Measurements from ENCODE around the gene PARD3B. TPM values are rescaled to one million over a fixed set of nuclear protein-coding genes. Genes with fewer than 3 reads are reported as not detected.
A peak's percentile ranks its signal among the peaks of the same experiment; 100 is the strongest.

PARD3B gene
- total and polyA plus RNA-seq, 2 of the 8 experiments (the other 6 are each of a cell fraction or from before 2014, with no cell fraction given) = 1.2 to 5.7 TPM

DNA sequence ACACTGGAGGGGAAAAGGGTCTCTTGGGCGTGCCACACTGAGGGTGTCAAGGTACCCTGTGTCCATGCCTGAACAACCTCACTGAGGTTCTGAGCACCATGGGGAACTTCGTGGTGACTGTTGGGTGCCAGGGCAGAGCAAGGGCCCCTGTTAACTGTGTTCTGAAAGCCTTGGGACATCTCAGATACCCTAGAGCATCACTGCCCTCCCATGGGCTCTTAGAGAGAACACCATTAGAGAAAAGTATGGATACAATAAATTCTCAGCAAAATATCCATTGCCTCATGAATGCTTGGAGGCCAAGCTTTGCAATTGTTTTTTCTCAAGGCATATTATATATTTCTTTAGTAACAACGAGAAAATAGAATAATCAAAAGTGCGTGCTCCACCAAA lies 648.6 kb downstream of the PARD3B start:
- no peak for DNase-seq (ENCODE audit: low read depth in 1 of 2, low spot score in 2 of 2)

More for the DNA sequence above, 648.6 kb downstream of the PARD3B start:
- Histone ChIP-seq H3K27me3 (replicated peaks in 1 of 4; ENCODE audit: control insufficient read depth in 3 of 4, extremely low read depth in 1 of 4, insufficient read depth in 3 of 4, low read length in 3 of 4) (no peaks in the 10 kb centered on the region), H4K20me1 (replicated peaks in 1 of 2; ENCODE audit: control insufficient read depth in 1 of 2, insufficient read depth in 2 of 2, low read length in 2 of 2) (no peaks in the 10 kb centered on the region), H3K79me2 (ENCODE audit: control insufficient read depth in 1 of 2, insufficient read depth in 2 of 2, low read length in 2 of 2) (no peaks in the 10 kb centered on the region), H3K36me3 (ENCODE audit: control insufficient read depth in 2 of 4, insufficient read depth in 4 of 4, low read length in 3 of 4) (no peaks in the 10 kb centered on the region), H2AFZ (ENCODE audit: low read length) (no peak overlapping the region), H3K4me2 (ENCODE audit: insufficient read depth in 1 of 2, low read depth in 2 of 2, low read length in 2 of 2) (no peak overlapping the region), H3K4me1 (replicated peaks in 1 of 4; ENCODE audit: control insufficient read depth in 3 of 4, insufficient read depth in 4 of 4, low read length in 3 of 4) (peaks cover 2 to 13% (median 5%) of the 10 kb centered on the region in 4 experiments; a peak in 4 of 7 replicates), H2BK12ac (ENCODE audit: low read depth, low read length) (no peak overlapping the region), H3K23ac (ENCODE audit: insufficient read length) (no peak overlapping the region), H3K14ac (ENCODE audit: insufficient read length) (no peak overlapping the region), H4K5ac (ENCODE audit: insufficient read length, low read depth, low read length) (no peak overlapping the region), H4K91ac (replicated peaks; ENCODE audit: insufficient read length, low read length) (no peak overlapping the region), H3K56ac (replicated peaks; ENCODE audit: insufficient read length, low read depth, low read length) (no peak overlapping the region), H2BK15ac (ENCODE audit: low read length) (no peak overlapping the region), H3K4ac (replicated peaks; ENCODE audit: insufficient read length, low read depth, low read length) (no peak overlapping the region), H4K8ac (ENCODE audit: extremely low read depth, insufficient read depth, low read length) (no peak overlapping the region), H3K18ac (ENCODE audit: extremely low read depth, low read length) (0 out of 2 replicates have a peak overlapping the region, but pooled peaks have one; percentile 17), H3K79me1 (ENCODE audit: low read depth, low read length) (no peaks in the 10 kb centered on the region), H3K27ac (ENCODE audit: low read depth, low read length) (no peak overlapping the region), H2BK20ac (ENCODE audit: low read length) (peak overlapping the region; percentile 41; the same call in 1 of the 2 replicates), H2AK5ac (ENCODE audit: low read depth, low read length) (no peak overlapping the region), H3K23me2 (ENCODE audit: low read depth, low read length) (no peaks in the 10 kb centered on the region; the same call in 1 of the 2 replicates), H2BK120ac (replicated peaks; ENCODE audit: low read depth, low read length) (no peak overlapping the region), H3K4me3 (ENCODE audit: extremely low read depth in 1 of 4, insufficient read depth in 2 of 4, low read depth in 3 of 4, low read length in 4 of 4) (no peak overlapping the region), H3K9ac (replicated peaks in 1 of 4; ENCODE audit: extremely low read depth in 1 of 4, low read depth in 3 of 4, low read length in 3 of 4) (no peak overlapping the region), H2BK5ac (ENCODE audit: low read depth, low read length) (peak overlapping the region; percentile 57; the same call in 1 of the 2 replicates), H3K9me3 (ENCODE audit: insufficient read depth in 2 of 2, low read depth in 1 of 2, low read length in 1 of 2) (no peaks in the 10 kb centered on the region)
- no peak for FAIRE-seq
- WGBS, 2 experiments (ENCODE audit: extremely low coverage in 1 of 2, insufficient coverage in 1 of 2, insufficient read length in 1 of 2, insufficient replicate concordance in 2 of 2, low coverage in 1 of 2, low lambda C conversion rate in 2 of 2, missing lambda C conversion rate in 1 of 2) = 93% methylated on average over 4 of the region's 4 CpGs; no CpG with 5 or more reads in 1 of the 2 experiments
- CTCF ChIA-PET (ENCODE audit: partially characterized antibody) = interaction anchor here (1.4 kb wide), 1 partner anchor 302 kb away, joined by 3 read pairs; no protein-coding TSS in a partner anchor
- TF ChIP-seq KDM4A (IDR thresholded peaks at IDR 0.05; ENCODE audit: low read depth, low read length, severe bottlenecking) (no peak), TAF7 (optimal IDR thresholded peaks at IDR 0.05; ENCODE audit: borderline replicate concordance, low read depth, low read length) (peak; percentile 17), PHF8 (conservative IDR thresholded peaks at IDR 0.05; ENCODE audit: low read depth, low read length) (no peak), ASH2L (IDR thresholded peaks at IDR 0.05; ENCODE audit: low read length) (no peak), RAD21 (IDR thresholded peaks at IDR 0.05 in 1 of 2, conservative IDR thresholded peaks at IDR 0.05 in 1 of 2; ENCODE audit: low read depth in 2 of 2, low read length in 2 of 2) (peak; percentile 63 to 71), RBBP5 (IDR thresholded peaks at IDR 0.05; ENCODE audit: borderline replicate concordance, low read depth, low read length) (no peak), SRF (IDR thresholded peaks at IDR 0.05; ENCODE audit: low read depth, low read length) (no peak), CEBPB (IDR thresholded peaks at IDR 0.05; ENCODE audit: low read depth, low read length) (no peak)
- TF ChIP-seq, protein P1, sequence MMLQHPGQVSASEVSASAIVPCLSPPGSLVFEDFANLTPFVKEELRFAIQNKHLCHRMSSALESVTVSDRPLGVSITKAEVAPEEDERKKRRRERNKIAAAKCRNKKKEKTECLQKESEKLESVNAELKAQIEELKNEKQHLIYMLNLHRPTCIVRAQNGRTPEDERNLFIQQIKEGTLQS (IDR thresholded peaks at IDR 0.05; ENCODE audit: insufficient read depth, low read depth, low read length) = no peak
- TF ChIP-seq, protein P2, sequence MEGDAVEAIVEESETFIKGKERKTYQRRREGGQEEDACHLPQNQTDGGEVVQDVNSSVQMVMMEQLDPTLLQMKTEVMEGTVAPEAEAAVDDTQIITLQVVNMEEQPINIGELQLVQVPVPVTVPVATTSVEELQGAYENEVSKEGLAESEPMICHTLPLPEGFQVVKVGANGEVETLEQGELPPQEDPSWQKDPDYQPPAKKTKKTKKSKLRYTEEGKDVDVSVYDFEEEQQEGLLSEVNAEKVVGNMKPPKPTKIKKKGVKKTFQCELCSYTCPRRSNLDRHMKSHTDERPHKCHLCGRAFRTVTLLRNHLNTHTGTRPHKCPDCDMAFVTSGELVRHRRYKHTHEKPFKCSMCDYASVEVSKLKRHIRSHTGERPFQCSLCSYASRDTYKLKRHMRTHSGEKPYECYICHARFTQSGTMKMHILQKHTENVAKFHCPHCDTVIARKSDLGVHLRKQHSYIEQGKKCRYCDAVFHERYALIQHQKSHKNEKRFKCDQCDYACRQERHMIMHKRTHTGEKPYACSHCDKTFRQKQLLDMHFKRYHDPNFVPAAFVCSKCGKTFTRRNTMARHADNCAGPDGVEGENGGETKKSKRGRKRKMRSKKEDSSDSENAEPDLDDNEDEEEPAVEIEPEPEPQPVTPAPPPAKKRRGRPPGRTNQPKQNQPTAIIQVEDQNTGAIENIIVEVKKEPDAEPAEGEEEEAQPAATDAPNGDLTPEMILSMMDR (IDR thresholded peaks at IDR 0.05; ENCODE audit: control extremely low read depth in 1 of 3, insufficient read depth in 1 of 3, low read depth in 1 of 3, low read length in 3 of 3) = peak in 2 of 3 experiments; percentile 20 to 26; a peak in 2 of 4 replicates
- POLR2A ChIA-PET (ENCODE audit: partially characterized antibody) = no interaction called here

Measured in H1 (cell line).